Esophagus muscularis mucosa (tissue), 4 donors: ENCODE results near the gene ACER1.

ENCODE experiments used
- EP300 ChIP-seq: sonication (generic); formaldehyde crosslinking; IDR thresholded peaks from one replicate; pipeline ENCODE4 v1.6.1; 2017; ENCODE audit warnings: antibody characterized with exemption
- POLR2A ChIP-seq: fragments of 450-650 bp; IDR thresholded peaks from one replicate; pipeline ENCODE4 v1.6.1; 2017; ENCODE audit warnings: antibody characterized with exemption, moderate library complexity, mild to moderate bottlenecking, low read depth
- POLR2AphosphoS5 ChIP-seq, 2 donors: sonication (generic); formaldehyde crosslinking; IDR thresholded peaks; one replicate each; pipeline ENCODE4 v1.6.1; 2017; ENCODE audit warnings: antibody characterized with exemption in 2 of 2
- TF ChIP-seq, protein P1 (sequence below), 3 experiments: fragments of 200-600 bp in 2 of 3; fragments of 450-650 bp in 1 of 3; sonication (generic) in 2 of 3; IDR thresholded peaks; one replicate each; pipeline ENCODE4 v1.5.1; 2017 to 2019; ENCODE audit warnings: antibody characterized with exemption in 3 of 3, mild to moderate bottlenecking in 2 of 3, moderate library complexity in 1 of 3

- TF ChIP-seq, protein P1, sequence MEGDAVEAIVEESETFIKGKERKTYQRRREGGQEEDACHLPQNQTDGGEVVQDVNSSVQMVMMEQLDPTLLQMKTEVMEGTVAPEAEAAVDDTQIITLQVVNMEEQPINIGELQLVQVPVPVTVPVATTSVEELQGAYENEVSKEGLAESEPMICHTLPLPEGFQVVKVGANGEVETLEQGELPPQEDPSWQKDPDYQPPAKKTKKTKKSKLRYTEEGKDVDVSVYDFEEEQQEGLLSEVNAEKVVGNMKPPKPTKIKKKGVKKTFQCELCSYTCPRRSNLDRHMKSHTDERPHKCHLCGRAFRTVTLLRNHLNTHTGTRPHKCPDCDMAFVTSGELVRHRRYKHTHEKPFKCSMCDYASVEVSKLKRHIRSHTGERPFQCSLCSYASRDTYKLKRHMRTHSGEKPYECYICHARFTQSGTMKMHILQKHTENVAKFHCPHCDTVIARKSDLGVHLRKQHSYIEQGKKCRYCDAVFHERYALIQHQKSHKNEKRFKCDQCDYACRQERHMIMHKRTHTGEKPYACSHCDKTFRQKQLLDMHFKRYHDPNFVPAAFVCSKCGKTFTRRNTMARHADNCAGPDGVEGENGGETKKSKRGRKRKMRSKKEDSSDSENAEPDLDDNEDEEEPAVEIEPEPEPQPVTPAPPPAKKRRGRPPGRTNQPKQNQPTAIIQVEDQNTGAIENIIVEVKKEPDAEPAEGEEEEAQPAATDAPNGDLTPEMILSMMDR (IDR thresholded peaks at IDR 0.05), result no peak
- no peak for TF ChIP-seq POLR2A
- TF ChIP-seq POLR2AphosphoS5 (IDR thresholded peaks at IDR 0.05), result no peak
- no peak for TF ChIP-seq EP300
These were observed 60.4 kb downstream of the ACER1 start for GRCh38 chr19:6272913-6273600.
